Upper lobe of right lung (tissue), 1 donor: ENCODE measurements around the gene TTLL11. TPM values are rescaled to one million over a fixed set of nuclear protein-coding genes. Genes with fewer than 3 reads are reported as not detected.

Experiments used
- ATAC-seq: fragments of 200-7000 bp; cut with Tn5 transposase; one replicate; pipeline ENCODE4 v1.9.1; 2020; ENCODE audit warnings: mild to moderate bottlenecking, moderate library complexity
- DNase-seq: peaks from one replicate; pipeline ENCODE4 v3.0.0-alpha.2; 2020
- H3K27ac ChIP-seq: fragments of 200-600 bp; one replicate; pipeline ENCODE4 v1.8.0; 2022
- H3K27me3 ChIP-seq: fragments of 200-600 bp; one replicate; pipeline ENCODE4 v1.8.0; 2022; ENCODE audit warnings: mild to moderate bottlenecking
- H3K36me3 ChIP-seq: fragments of 200-600 bp; one replicate; pipeline ENCODE4 v1.8.0; 2022
- H3K4me1 ChIP-seq: fragments of 200-600 bp; one replicate; pipeline ENCODE4 v1.8.0; 2022
- H3K4me3 ChIP-seq: fragments of 200-600 bp; one replicate; pipeline ENCODE4 v1.8.0; 2022; ENCODE audit warnings: mild to moderate bottlenecking
- H3K9me3 ChIP-seq: fragments of 200-600 bp; one replicate; pipeline ENCODE4 v1.8.0; 2022
- CTCF ChIP-seq: fragments of 200-600 bp; IDR thresholded peaks from one replicate; pipeline ENCODE4 v1.8.0; 2022; ENCODE audit warnings: antibody characterized with exemption
- intact Hi-C: fragments of 100-400 bp; cut with DNase I; formaldehyde crosslinking; loops from one replicate; pipeline ENCODE4 v1.11.0; 2022
- total RNA-seq: library from RNA; stranded (reverse); fragmentation: NEBNext Ultra II Directional; extraction: Animal tissue kit (Norgen Biotek cat#: 25700); gene quantifications from one replicate; pipeline ENCODE4 v1.2.1, GENCODE V29; 2021
- donor health status: DM: no; HTN: yes; CAD: no; lungs with severe emphysema.

TTLL11 gene
- total RNA-seq, 1 donor from 2014 or later: 10.7 TPM

GRCh38 chr9:122033775-122034373 lies 59.2 kb downstream of the TTLL11 start:
- peak; percentile 61 for ATAC-seq
- H3K36me3 ChIP-seq: peaks cover 9% of the 10 kb centered on the region
- H3K27me3 ChIP-seq: no peaks in the 10 kb centered on the region
- no peak for DNase-seq
- no peak for TF ChIP-seq CTCF
- H3K4me1 ChIP-seq: peaks cover 5% of the 10 kb centered on the region
- no peak overlapping the region for H3K27ac ChIP-seq
- intact Hi-C loops: no loop called here
- no peak overlapping the region for H3K4me3 ChIP-seq
- H3K9me3 ChIP-seq: no peaks in the 10 kb centered on the region

GRCh38 chr9:122032346-122032745 lies 60.8 kb downstream of the TTLL11 start:
- no peak overlapping the region for H3K4me3 ChIP-seq
- no peak overlapping the region for H3K27ac ChIP-seq
- H3K4me1 ChIP-seq: peaks cover 5% of the 10 kb centered on the region
- no peak for TF ChIP-seq CTCF
- H3K9me3 ChIP-seq: no peaks in the 10 kb centered on the region
- ATAC-seq (no peak), DNase-seq (no peak)
- peaks cover 2% of the 10 kb centered on the region for H3K36me3 ChIP-seq
- no peaks in the 10 kb centered on the region for H3K27me3 ChIP-seq
- intact Hi-C loops: no loop called here

- TF ChIP-seq CTCF: no peak
- Histone ChIP-seq H3K4me3 (no peak overlapping the region), H3K4me1 (peaks cover 5% of the 10 kb centered on the region), H3K36me3 (no peaks in the 10 kb centered on the region), H3K27ac (no peak overlapping the region), H3K27me3 (no peaks in the 10 kb centered on the region), H3K9me3 (no peaks in the 10 kb centered on the region)
- intact Hi-C loops: no loop called here
- DNase-seq (no peak), ATAC-seq (no peak)
These were observed 61.3 kb downstream of the TTLL11 start for GRCh38 chr9:122031776-122032175.

GRCh38 chr9:122031157-122031556 lies 62.0 kb downstream of the TTLL11 start:
- DNase-seq (no peak), ATAC-seq (no peak)
- no peaks in the 10 kb centered on the region for H3K27me3 ChIP-seq
- no peaks in the 10 kb centered on the region for H3K36me3 ChIP-seq
- no peak overlapping the region for H3K4me3 ChIP-seq
- H3K27ac ChIP-seq: no peak overlapping the region
- H3K9me3 ChIP-seq: no peaks in the 10 kb centered on the region
- no peak for TF ChIP-seq CTCF
- intact Hi-C loops: no loop called here
- peaks cover 5% of the 10 kb centered on the region for H3K4me1 ChIP-seq

- H3K27me3 ChIP-seq: no peaks in the 10 kb centered on the region
- no peak for DNase-seq
- peaks cover 5% of the 10 kb centered on the region for H3K4me1 ChIP-seq
- no peak for ATAC-seq
- intact Hi-C loops: no loop called here
- H3K27ac ChIP-seq: no peak overlapping the region
- no peaks in the 10 kb centered on the region for H3K9me3 ChIP-seq
- H3K4me3 ChIP-seq: no peak overlapping the region
- no peaks in the 10 kb centered on the region for H3K36me3 ChIP-seq
- TF ChIP-seq CTCF: no peak
These were observed 62.8 kb downstream of the TTLL11 start for GRCh38 chr9:122030357-122030756.

- intact Hi-C loops: no loop called here
- H3K9me3 ChIP-seq: no peaks in the 10 kb centered on the region
- H3K27ac ChIP-seq: no peak overlapping the region
- TF ChIP-seq CTCF: no peak
- H3K27me3 ChIP-seq: no peaks in the 10 kb centered on the region
- ATAC-seq: peak; percentile 32
- H3K4me3 ChIP-seq: no peak overlapping the region
- DNase-seq: no peak
- no peaks in the 10 kb centered on the region for H3K36me3 ChIP-seq
- peaks cover 5% of the 10 kb centered on the region for H3K4me1 ChIP-seq
These were observed 63.2 kb downstream of the TTLL11 start for GRCh38 chr9:122029898-122030297.
